Nephron progenitor cell (in vitro differentiated cells): Measurements from ENCODE around the gene RUNDC1.

Experiments used
- DNase-seq: peaks from one replicate; pipeline ENCODE4 v3.0.0; 2021
- H3K27ac Mint-ChIP-seq: 2 replicates; pipeline ENCODE4 v1.8.0; 2021; ENCODE audit warnings: mild to moderate bottlenecking, moderate library complexity, mixed read lengths
- H3K27me3 Mint-ChIP-seq: 2 replicates; pipeline ENCODE4 v1.8.0; 2021; ENCODE audit warnings: mild to moderate bottlenecking, low read depth, mixed read lengths; ENCODE audit not compliant: poor library complexity
- H3K36me3 Mint-ChIP-seq: 2 replicates; pipeline ENCODE4 v1.8.0; 2021; ENCODE audit warnings: low read depth, mixed read lengths
- H3K4me1 Mint-ChIP-seq: 2 replicates; pipeline ENCODE4 v1.8.0; 2021; ENCODE audit warnings: mixed read lengths
- H3K4me3 Mint-ChIP-seq: 2 replicates; pipeline ENCODE4 v1.8.0; 2021; ENCODE audit warnings: mild to moderate bottlenecking, moderate library complexity, mixed read lengths
- H3K9me3 Mint-ChIP-seq: 2 replicates; pipeline ENCODE4 v1.8.0; 2021; ENCODE audit warnings: mild to moderate bottlenecking, moderate library complexity, mixed read lengths
- CTCF ChIP-seq: fragments of 200-600 bp; sonication (generic); IDR thresholded peaks from 2 replicates; pipeline ENCODE4 v1.5.0; 2021; ENCODE audit warnings: antibody characterized with exemption

RUNDC1 gene

GRCh38 chr17:43025766-43026537 is 45.6 kb downstream of the RUNDC1 start:
- Mint-ChIP-seq H3K4me3 (peak overlapping the region; percentile 92), H3K9me3 (no peaks in the 10 kb centered on the region), H3K4me1 (peaks cover 61% of the 10 kb centered on the region), H3K27me3 (no peaks in the 10 kb centered on the region), H3K36me3 (no peaks in the 10 kb centered on the region), H3K27ac (no peak overlapping the region)
- no peak for TF ChIP-seq CTCF
- DNase-seq: no peak

- TF ChIP-seq CTCF: no peak
- no peak for DNase-seq
- no peaks in the 10 kb centered on the region for H3K27me3 Mint-ChIP-seq
- no peaks in the 10 kb centered on the region for H3K36me3 Mint-ChIP-seq
- H3K9me3 Mint-ChIP-seq: no peaks in the 10 kb centered on the region
- H3K4me3 Mint-ChIP-seq: peak overlapping the region; percentile 65
- no peak overlapping the region for H3K27ac Mint-ChIP-seq
- peaks cover 60% of the 10 kb centered on the region for H3K4me1 Mint-ChIP-seq
Observed at GRCh38 chr17:43026595-43026994, 46.2 kb downstream of the RUNDC1 start.

- TF ChIP-seq CTCF: no peak
- H3K4me3 Mint-ChIP-seq: peak overlapping the region; percentile 65
- H3K4me1 Mint-ChIP-seq: peaks cover 61% of the 10 kb centered on the region
- H3K9me3 Mint-ChIP-seq: no peaks in the 10 kb centered on the region
- DNase-seq: no peak
- no peak overlapping the region for H3K27ac Mint-ChIP-seq
- no peaks in the 10 kb centered on the region for H3K27me3 Mint-ChIP-seq
- no peaks in the 10 kb centered on the region for H3K36me3 Mint-ChIP-seq
Observed at GRCh38 chr17:43027091-43028032, 47.0 kb downstream of the RUNDC1 start.

- no peaks in the 10 kb centered on the region for H3K9me3 Mint-ChIP-seq
- no peak for TF ChIP-seq CTCF
Observed at GRCh38 chr17:43028221-43028861, 48.0 kb downstream of the RUNDC1 start.

GRCh38 chr17:43030137-43030767 is 49.9 kb downstream of the RUNDC1 start:
- Mint-ChIP-seq H3K36me3 (no peaks in the 10 kb centered on the region), H3K9me3 (no peaks in the 10 kb centered on the region), H3K4me1 (peaks cover 74% of the 10 kb centered on the region), H3K27me3 (peaks cover 2% of the 10 kb centered on the region), H3K4me3 (no peak overlapping the region), H3K27ac (peak overlapping the region; percentile 65)
- DNase-seq: no peak
- no peak for TF ChIP-seq CTCF

More at GRCh38 chr17:43028221-43028861, 48.0 kb downstream of the RUNDC1 start:
- peak overlapping the region; percentile 28 for H3K27ac Mint-ChIP-seq
- DNase-seq: no peak
- peak overlapping the region; percentile 56 for H3K4me3 Mint-ChIP-seq
- peaks cover 64% of the 10 kb centered on the region for H3K4me1 Mint-ChIP-seq
- no peaks in the 10 kb centered on the region for H3K27me3 Mint-ChIP-seq
- H3K36me3 Mint-ChIP-seq: no peaks in the 10 kb centered on the region
